Right lung (tissue), 5 donors: ENCODE results near the gene RFX4. TPM values are rescaled to one million over a fixed set of nuclear protein-coding genes. Genes with fewer than 3 reads are reported as not detected.
"Not testable (repeated sequence)": the region's sequence is repeated elsewhere in the genome, so short reads cannot be mapped to it uniquely, and the experiment has no call there.

Source experiments
- DNase-seq, 2 donors: peaks; one replicate each; pipeline ENCODE4 v3.0.0-alpha.2; 2013
- polyA plus RNA-seq, 5 donors: library from polyadenylated mRNA; unstranded; fragments of 120-200 nt; gene quantifications; one replicate each; pipeline versions ENCODE4 v1.2.1 to v1.2.3, GENCODE V29; 2013; ENCODE audit warnings: inconsistent platforms in 1 of 5, low replicate concordance in 1 of 5; ENCODE audit not compliant: insufficient read length in 5 of 5, insufficient read depth in 1 of 5

Gene RFX4
- polyA plus RNA-seq, 5 donors = not detected

GRCh38 chr12:106726603-106727202, 143.9 kb downstream of the RFX4 start:
- not testable (repeated sequence) for DNase-seq

GRCh38 chr12:106729611-106730010, 146.8 kb downstream of the RFX4 start:
- DNase-seq = no peak

GRCh38 chr12:106732890-106733289, 150.1 kb downstream of the RFX4 start:
- DNase-seq = no peak

- DNase-seq = no peak
These were observed 150.9 kb downstream of the RFX4 start for GRCh38 chr12:106733660-106734059.

- DNase-seq = no peak
These were observed 153.5 kb downstream of the RFX4 start for GRCh38 chr12:106736051-106736957.

GRCh38 chr12:106739318-106739717, 156.5 kb downstream of the RFX4 start:
- no peak for DNase-seq

- DNase-seq = no peak
These were observed 157.2 kb downstream of the RFX4 start for GRCh38 chr12:106739815-106740530.

- DNase-seq = no peak
These were observed 158.0 kb downstream of the RFX4 start for GRCh38 chr12:106740818-106741217.

GRCh38 chr12:106741247-106741646, 158.4 kb downstream of the RFX4 start:
- DNase-seq = no peak

GRCh38 chr12:106743270-106743988, 160.6 kb downstream of the RFX4 start:
- DNase-seq = no peak

- no peak for DNase-seq
These were observed 161.8 kb downstream of the RFX4 start for GRCh38 chr12:106744600-106744999.

GRCh38 chr12:106745181-106745745, 162.5 kb downstream of the RFX4 start:
- no peak for DNase-seq

GRCh38 chr12:106747973-106748436, 165.2 kb downstream of the RFX4 start:
- DNase-seq = no peak

- DNase-seq = no peak
These were observed 167.7 kb downstream of the RFX4 start for GRCh38 chr12:106750524-106750923.

GRCh38 chr12:106753526-106753925, 170.7 kb downstream of the RFX4 start:
- DNase-seq = no peak

GRCh38 chr12:106754331-106754730, 171.5 kb downstream of the RFX4 start:
- no peak for DNase-seq

- no peak for DNase-seq
These were observed 175.0 kb downstream of the RFX4 start for GRCh38 chr12:106757623-106758348.

GRCh38 chr12:106758349-106759110, 175.7 kb downstream of the RFX4 start:
- DNase-seq = no peak

GRCh38 chr12:106759526-106760183, 176.9 kb downstream of the RFX4 start:
- no peak for DNase-seq
